ENCODE results near the gene NUTM2E.
"Not testable (repeated sequence)": the region's sequence is repeated elsewhere in the genome, so short reads cannot be mapped to it uniquely, and the experiment has no call there.

Gene NUTM2E

DNA sequence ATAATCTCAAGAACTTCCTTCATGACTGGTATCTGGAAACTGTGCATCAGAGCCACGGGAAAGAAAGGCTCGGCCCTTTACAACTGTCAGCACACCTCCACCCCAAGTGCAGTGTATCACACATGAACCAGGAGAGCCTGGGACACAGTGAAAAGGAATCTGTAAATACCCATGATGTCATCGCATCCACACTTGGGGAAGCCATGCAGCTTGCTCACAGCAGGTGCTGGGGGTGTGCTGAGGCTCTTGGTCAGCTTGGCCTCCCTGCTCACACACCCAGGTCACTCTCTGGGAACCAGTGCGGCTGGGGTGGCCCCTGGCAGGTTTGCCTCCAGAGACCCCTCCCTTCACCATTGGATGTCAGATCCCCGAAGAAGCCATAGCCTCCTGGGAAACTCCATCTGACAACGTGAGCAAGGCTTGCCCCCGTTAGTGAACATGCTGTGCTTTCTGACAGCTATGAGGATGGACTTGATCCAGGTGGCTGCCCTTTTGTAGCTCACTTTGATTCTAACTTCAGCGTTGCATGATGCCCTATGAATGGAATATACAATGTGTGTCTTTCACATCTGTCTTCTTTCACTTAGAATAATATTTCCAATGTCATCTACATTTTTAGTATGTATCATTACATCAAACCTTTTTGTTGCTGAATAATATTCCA is 26.8 kb downstream of the NUTM2E start:
- H3K4me3 ChIP-seq (ENCODE audit: low read depth, low read length), result not testable (repeated sequence)

DNA sequence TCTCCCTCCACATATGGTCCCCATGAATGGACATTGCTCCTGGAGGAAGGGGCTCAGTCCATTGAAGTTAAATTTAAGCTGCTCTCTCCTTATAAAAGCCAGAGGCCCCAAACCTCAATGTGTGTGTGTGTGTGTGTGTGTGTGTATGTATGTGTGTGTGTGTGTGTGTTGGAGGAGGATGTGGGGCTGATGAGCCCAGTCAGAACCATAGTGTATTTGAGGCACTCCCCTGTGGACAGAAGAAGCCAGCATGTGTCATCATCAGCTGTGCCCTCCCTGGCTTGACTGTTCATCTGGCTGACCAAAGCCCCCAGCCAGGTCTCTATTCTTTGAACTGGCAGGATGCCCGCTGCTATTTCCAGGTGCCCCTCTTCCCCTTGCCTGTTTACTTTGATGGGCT is 35.7 kb downstream of the NUTM2E start:
- not testable (repeated sequence) for H3K4me3 ChIP-seq (ENCODE audit: low read depth, low read length)

DNA sequence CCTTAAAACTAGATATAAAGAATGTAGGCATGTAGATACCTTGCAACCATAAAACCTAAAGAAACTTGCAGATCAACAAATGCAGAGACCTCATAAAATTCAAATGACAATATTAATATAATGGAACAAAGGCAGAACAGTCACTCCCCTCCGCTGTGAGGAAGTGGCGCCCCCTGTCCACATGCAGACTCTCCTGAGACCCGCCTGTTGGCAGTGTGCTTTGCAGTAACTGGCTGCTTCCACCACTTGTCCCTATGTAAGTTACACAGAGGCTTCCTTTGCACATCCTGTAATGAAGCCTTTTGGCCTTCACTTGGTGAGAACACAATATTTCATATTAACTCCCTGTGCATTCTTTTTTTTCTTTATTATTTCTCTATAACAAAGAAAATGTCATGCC is 36.3 kb downstream of the NUTM2E start:
- H3K4me3 ChIP-seq (ENCODE audit: low read depth, low read length), result not testable (repeated sequence)

DNA sequence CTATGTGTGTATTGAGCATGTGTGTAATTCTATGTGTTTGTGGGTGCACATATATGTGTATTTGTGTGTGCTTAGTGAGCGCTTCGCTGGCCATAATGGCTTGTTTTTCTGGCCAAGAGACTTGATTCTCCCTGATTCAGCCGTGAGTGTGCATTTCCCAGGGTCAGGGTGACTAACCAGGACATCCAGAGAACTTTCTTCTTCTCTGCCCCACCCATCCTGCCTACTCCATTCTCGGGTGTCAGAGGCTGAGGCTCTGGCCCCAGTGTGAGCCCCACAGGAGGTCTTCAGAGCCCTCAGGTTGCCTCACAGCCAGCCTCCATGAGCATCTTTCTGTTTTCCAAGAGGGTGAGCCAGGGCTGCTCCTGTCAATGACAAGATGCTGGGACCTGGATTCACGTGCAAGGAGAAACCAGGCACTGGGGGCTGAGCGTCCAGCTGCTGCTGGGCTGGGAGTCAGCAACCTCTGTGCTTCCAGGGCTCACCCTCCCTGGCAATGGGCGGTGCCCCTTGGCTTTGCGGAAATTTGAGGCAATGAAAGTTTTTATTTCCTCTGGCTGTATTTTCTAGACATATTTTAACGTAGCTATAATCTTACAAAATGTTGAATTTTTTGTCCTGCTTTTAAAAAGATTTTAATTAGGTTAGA is 40.5 kb downstream of the NUTM2E start:
- H3K4me3 ChIP-seq (ENCODE audit: low read depth, low read length), result not testable (repeated sequence)

DNA sequence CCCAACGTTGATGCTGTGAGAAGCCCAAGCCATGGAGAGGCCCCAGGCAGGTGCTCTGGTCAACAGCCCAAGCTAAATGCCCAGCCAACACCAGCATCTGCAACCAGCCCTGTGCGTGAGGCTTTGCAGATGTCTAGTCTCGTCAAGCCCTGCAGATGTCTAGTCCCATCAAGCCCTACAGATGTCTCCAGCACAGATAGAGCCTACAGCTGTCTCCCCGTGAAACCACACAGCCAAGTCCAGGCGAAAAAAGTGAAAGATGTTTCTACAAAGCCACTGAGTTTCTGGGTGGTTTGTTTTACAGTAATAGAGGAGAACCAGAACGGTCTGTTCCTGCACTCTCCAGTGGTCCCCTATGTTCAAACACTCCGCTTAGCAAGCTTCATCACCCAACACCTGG is 41.5 kb downstream of the NUTM2E start:
- H3K4me3 ChIP-seq (ENCODE audit: low read depth, low read length), result not testable (repeated sequence)

DNA sequence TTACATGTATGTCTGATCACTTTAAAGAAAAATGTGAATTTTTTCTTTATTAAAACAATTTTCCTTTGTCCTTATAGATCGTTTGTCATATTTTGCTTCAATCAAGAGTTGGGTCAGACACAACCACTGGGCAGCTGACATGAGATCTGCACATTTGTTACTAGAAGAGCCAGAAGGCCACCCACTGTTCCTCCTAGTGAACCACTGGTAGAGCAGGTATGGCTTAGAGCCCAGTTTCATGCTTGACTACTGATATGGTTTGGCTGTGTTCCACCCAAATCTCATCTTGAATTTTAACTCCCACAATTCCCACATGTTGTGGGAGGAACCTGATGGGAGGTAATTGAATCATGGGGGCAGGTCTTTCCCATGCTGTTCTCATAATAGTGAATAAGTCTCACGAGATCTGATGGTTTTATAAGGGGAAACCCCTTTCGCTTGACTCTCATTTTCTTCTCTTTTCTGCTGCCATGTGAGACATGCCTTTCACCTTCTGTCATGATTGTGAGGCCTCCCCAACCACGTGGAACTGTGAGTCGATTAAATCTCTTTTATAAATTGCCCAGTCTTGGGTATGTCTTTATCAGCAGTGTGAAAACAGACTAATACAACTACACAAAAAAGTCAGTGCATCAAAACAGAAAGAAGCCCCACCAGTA is 43.0 kb downstream of the NUTM2E start:
- not testable (repeated sequence) for H3K4me3 ChIP-seq (ENCODE audit: low read depth, low read length)

DNA sequence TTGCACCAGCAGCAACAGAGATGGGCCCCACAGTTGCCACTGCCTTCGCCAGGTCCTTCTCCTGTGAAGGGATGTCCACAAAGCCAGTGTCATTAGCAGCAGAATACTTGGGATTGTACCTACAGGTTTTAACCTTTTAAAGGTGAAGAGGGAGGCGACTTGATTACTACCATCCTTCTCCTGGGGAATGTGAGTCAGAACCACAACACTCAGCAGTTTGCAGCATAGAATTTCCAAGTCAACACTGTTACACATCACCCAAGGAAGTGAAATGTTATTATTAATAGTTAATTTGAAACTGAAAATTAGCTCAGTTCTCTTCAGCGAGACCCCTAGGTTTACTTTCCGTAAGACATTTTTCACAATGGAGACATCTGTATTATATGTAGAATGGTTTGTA is 45.2 kb downstream of the NUTM2E start:
- H3K4me3 ChIP-seq (ENCODE audit: low read depth, low read length), result not testable (repeated sequence)
